MV-4-11 (cell line): Measurements from ENCODE around the gene PHRF1.
A peak's percentile ranks its signal among the peaks of the same experiment; 100 is the strongest.

Experiments used
- DNase-seq: peaks from one replicate; lab custom pipeline; 2025; lab: John Stamatoyannopoulos, UW

Gene PHRF1

GRCh38 chr11:575313-575995, 816 bp upstream of the PHRF1 start:
- DNase-seq: no peak

GRCh38 chr11:576811-577610, 741 bp downstream of the PHRF1 start:
- DNase-seq: no peak

GRCh38 chr11:577611-577894, 1.3 kb downstream of the PHRF1 start:
- DNase-seq: no peak

- DNase-seq: no peak
Observed at GRCh38 chr11:578276-579035, 2.2 kb downstream of the PHRF1 start.

- DNase-seq: no peak
Observed at GRCh38 chr11:579830-580601, 3.7 kb downstream of the PHRF1 start.

GRCh38 chr11:581342-581741, 5.1 kb downstream of the PHRF1 start:
- DNase-seq: no peak

- no peak for DNase-seq
Observed at GRCh38 chr11:581752-582151, 5.5 kb downstream of the PHRF1 start.

- no peak for DNase-seq
Observed at GRCh38 chr11:584287-584686, 8.0 kb downstream of the PHRF1 start.

- no peak for DNase-seq
Observed at GRCh38 chr11:586376-587316, 10.4 kb downstream of the PHRF1 start.

- no peak for DNase-seq
Observed at GRCh38 chr11:587546-587945, 11.3 kb downstream of the PHRF1 start.

GRCh38 chr11:587978-588380, 11.7 kb downstream of the PHRF1 start:
- DNase-seq: peak; percentile 94

GRCh38 chr11:589798-590197, 13.5 kb downstream of the PHRF1 start:
- no peak for DNase-seq

- no peak for DNase-seq
Observed at GRCh38 chr11:590997-591396, 14.7 kb downstream of the PHRF1 start.

GRCh38 chr11:592501-592900, 16.2 kb downstream of the PHRF1 start:
- no peak for DNase-seq

- DNase-seq: no peak
Observed at GRCh38 chr11:592918-593317, 16.6 kb downstream of the PHRF1 start.

GRCh38 chr11:593347-593746, 17.1 kb downstream of the PHRF1 start:
- DNase-seq: no peak

- DNase-seq: no peak
Observed at GRCh38 chr11:595400-595799, 19.1 kb downstream of the PHRF1 start.

- DNase-seq: peak; percentile 29
Observed at GRCh38 chr11:596374-596773, 20.1 kb downstream of the PHRF1 start.

GRCh38 chr11:597166-597725, 21.0 kb downstream of the PHRF1 start:
- no peak for DNase-seq

GRCh38 chr11:598005-598680, 21.9 kb downstream of the PHRF1 start:
- DNase-seq: no peak
